Measurements from ENCODE around the gene MEF2C.

The MEF2C gene

GRCh38 chr5:88816195-88816594 is 66.8 kb downstream of the MEF2C start:
- peak overlapping the region; percentile 94 for H3K4me2 ChIP-seq (ENCODE audit: low read length)
- no peaks in the 10 kb centered on the region for H3K9me3 ChIP-seq (ENCODE audit: control insufficient read depth, insufficient read depth, low read length)
- no peaks in the 10 kb centered on the region for H3F3A ChIP-seq (ENCODE audit: control insufficient read depth, insufficient read depth)
- peaks cover 100% of the 10 kb centered on the region for H3K79me2 ChIP-seq (ENCODE audit: control insufficient read depth, low read length)
- H3K4me1 ChIP-seq (ENCODE audit: control insufficient read depth, low read length), result peaks cover 93% of the 10 kb centered on the region
- peaks cover 94% of the 10 kb centered on the region for H3K36me3 ChIP-seq (ENCODE audit: control insufficient read depth, low read length)
- TF ChIP-seq CTCF (IDR thresholded peaks at IDR 0.05; ENCODE audit: low read depth, low read length, poor library complexity, severe bottlenecking), result no peak
- TF ChIP-seq EZH2phosphoT487 (IDR thresholded peaks at IDR 0.05; ENCODE audit: borderline replicate concordance, low read length), result no peak
- H3K27me3 ChIP-seq (ENCODE audit: control insufficient read depth, low read length), result no peaks in the 10 kb centered on the region
- H3K9me2 ChIP-seq (replicated peaks; ENCODE audit: control insufficient read depth, low read length), result no peaks in the 10 kb centered on the region
- H3K27ac ChIP-seq (ENCODE audit: low read depth, low read length), result peak overlapping the region; percentile 19; the same call in 1 of the 2 replicates
- H4K20me1 ChIP-seq (ENCODE audit: control insufficient read depth, insufficient read depth, low read depth, low read length), result peaks cover 18% of the 10 kb centered on the region
- peak overlapping the region; percentile 41 for H3K4me3 ChIP-seq (ENCODE audit: low read length)

GRCh38 chr5:88815050-88815789 is 67.8 kb downstream of the MEF2C start:
- Histone ChIP-seq H3K27me3 (ENCODE audit: control insufficient read depth, low read length) (no peaks in the 10 kb centered on the region), H3K4me3 (ENCODE audit: low read length) (peak overlapping the region; percentile 26; the same call in 1 of the 2 replicates), H3K27ac (ENCODE audit: low read depth, low read length) (peak overlapping the region; percentile 19), H3F3A (ENCODE audit: control insufficient read depth, insufficient read depth) (no peaks in the 10 kb centered on the region), H3K4me1 (ENCODE audit: control insufficient read depth, low read length) (peaks cover 88% of the 10 kb centered on the region), H4K20me1 (ENCODE audit: control insufficient read depth, insufficient read depth, low read depth, low read length) (peaks cover 18% of the 10 kb centered on the region), H3K9me2 (replicated peaks; ENCODE audit: control insufficient read depth, low read length) (no peaks in the 10 kb centered on the region), H3K36me3 (ENCODE audit: control insufficient read depth, low read length) (peaks cover 94% of the 10 kb centered on the region), H3K9me3 (ENCODE audit: control insufficient read depth, insufficient read depth, low read length) (no peaks in the 10 kb centered on the region), H3K4me2 (ENCODE audit: low read length) (peak overlapping the region; percentile 94), H3K79me2 (ENCODE audit: control insufficient read depth, low read length) (peaks cover 100% of the 10 kb centered on the region)
- TF ChIP-seq CTCF (IDR thresholded peaks at IDR 0.05; ENCODE audit: low read depth, low read length, poor library complexity, severe bottlenecking) (no peak), EZH2phosphoT487 (IDR thresholded peaks at IDR 0.05; ENCODE audit: borderline replicate concordance, low read length) (no peak)

GRCh38 chr5:88813805-88814575 is 69.0 kb downstream of the MEF2C start:
- peaks cover 15% of the 10 kb centered on the region for H4K20me1 ChIP-seq (ENCODE audit: control insufficient read depth, insufficient read depth, low read depth, low read length)
- H3K27me3 ChIP-seq (ENCODE audit: control insufficient read depth, low read length), result no peaks in the 10 kb centered on the region
- peaks cover 97% of the 10 kb centered on the region for H3K36me3 ChIP-seq (ENCODE audit: control insufficient read depth, low read length)
- H3K27ac ChIP-seq (ENCODE audit: low read depth, low read length), result no peak overlapping the region
- no peaks in the 10 kb centered on the region for H3K9me2 ChIP-seq (replicated peaks; ENCODE audit: control insufficient read depth, low read length)
- H3K4me1 ChIP-seq (ENCODE audit: control insufficient read depth, low read length), result peaks cover 81% of the 10 kb centered on the region
- H3K79me2 ChIP-seq (ENCODE audit: control insufficient read depth, low read length), result peaks cover 100% of the 10 kb centered on the region
- peak overlapping the region; percentile 94 for H3K4me2 ChIP-seq (ENCODE audit: low read length)
- TF ChIP-seq EZH2phosphoT487 (IDR thresholded peaks at IDR 0.05; ENCODE audit: borderline replicate concordance, low read length) (no peak), CTCF (IDR thresholded peaks at IDR 0.05; ENCODE audit: low read depth, low read length, poor library complexity, severe bottlenecking) (no peak)
- peak overlapping the region; percentile 16 for H3K4me3 ChIP-seq (ENCODE audit: low read length)
- no peaks in the 10 kb centered on the region for H3F3A ChIP-seq (ENCODE audit: control insufficient read depth, insufficient read depth)
- H3K9me3 ChIP-seq (ENCODE audit: control insufficient read depth, insufficient read depth, low read length), result no peaks in the 10 kb centered on the region

Measured in DOHH2 (cell line).